GM18909 (cell line): ENCODE results near the gene SUN1.

Experiments
- ATAC-seq: cut with Tn5 transposase; IDR thresholded peaks from one replicate; pipeline ENCODE4 v1.9.1; 2021; ENCODE audit warnings: mild to moderate bottlenecking; ENCODE audit not compliant: unreplicated experiment, poor library complexity

SUN1 gene

GRCh38 chr7:898855-899681, 66.8 kb downstream of the SUN1 start:
- ATAC-seq = no peak

DNA sequence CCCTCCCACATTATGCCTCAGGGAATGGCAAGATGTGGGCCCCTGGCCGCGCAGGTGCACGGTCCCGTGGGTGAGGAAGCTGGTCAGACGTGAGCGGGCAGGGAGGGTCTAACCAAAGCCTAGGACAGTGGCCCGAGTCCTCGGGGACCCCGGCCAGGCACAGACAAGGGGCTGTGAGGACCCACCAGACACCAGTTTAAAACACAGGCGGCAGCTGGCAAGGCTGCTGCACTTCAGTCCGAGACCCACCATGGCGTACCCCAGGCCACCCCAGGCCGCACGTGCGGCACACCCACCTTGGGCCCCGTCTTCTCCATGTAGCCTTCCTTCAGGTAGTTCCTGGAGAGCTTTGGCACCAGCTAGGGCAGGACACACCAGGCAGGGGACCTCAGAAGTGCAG, 67.5 kb downstream of the SUN1 start:
- ATAC-seq = no peak

DNA sequence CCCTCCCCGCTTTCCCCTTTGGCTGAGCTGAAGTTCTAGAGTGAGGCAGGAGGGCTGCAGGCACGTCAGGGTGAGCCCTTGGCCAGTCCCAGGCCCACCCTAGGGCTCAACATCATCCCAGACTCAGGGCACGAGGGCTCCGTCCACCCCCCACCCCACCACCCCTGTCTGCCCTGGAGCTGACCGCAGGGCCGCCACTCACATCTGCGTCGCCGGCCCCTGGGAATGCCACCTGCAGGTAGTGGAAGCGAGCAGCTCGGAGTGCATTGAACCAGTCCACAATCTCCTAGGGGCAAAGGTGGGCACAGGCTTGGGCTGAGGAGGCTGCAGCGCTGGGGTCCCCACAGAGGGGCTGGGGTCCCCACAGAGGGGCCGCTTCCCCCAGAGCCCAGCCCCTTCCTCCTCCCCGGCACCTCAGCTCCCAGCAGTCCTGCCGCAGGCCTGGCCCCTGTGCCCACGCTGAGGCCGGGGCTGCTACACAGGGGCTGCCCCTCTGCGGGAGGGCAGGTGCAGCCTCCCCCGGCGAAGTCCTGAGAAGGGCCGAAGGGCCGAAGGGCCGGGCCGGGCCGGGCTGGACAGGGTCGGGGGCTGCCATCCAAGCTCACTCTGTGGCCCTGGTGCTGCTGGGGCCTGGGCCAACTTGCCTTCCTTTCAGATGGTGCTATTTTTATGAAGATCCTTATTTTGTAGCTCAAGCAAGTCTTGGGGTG, 68.2 kb downstream of the SUN1 start:
- ATAC-seq = no peak

DNA sequence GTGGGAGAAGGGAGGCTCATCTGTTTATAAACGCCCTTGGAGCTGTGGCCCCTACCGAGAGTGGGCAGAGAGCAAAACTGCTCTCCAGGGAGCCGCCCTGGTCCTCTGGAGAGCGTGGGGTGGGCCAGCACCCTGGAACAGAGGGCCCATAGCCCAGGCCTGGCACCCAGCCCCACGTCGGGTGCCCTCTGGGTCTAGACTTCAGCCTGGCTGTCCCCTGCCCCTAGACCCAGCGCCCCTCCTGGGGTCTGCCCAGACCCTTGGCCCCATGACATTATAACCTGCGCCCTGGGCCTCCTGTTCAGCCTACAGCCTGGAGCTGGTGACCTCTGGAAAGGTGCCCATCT, 68.7 kb downstream of the SUN1 start:
- no peak for ATAC-seq

DNA sequence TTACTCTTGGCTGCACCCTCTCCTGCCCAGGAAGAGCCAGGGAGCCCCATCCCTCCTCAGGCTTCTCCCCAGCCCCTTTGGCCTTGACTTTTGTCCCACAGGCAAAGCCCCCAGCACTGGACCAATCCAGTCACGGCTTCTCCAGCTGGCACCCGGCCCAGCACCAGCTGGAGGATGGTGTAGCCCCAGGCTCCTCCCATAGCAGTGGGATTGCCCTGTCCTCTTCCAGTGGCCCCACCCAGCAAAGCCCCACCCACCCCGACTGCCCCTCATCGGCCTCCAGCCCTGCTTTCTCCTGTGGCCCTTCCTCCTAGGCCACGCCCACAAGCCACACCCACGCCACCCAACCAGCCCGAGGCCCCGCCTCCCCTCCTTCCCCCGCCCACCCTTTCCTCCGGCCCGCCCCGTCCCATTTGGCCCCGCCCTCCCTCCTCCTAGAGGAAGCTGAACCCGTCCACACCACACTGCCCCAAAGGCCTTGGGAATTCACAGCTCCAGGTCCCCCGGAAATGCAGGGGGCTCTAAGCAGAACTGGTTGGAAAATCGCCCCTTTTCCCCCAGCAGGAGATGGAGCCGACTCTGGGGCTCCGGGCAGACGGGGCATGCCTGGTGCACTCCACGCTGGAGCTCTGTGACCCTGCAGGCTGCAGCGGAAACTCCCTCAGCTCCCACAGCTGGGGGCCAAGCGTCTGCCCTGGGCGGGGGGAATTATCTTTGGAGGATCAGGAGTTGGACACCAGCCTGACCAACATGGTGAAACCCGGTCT, 69.3 kb downstream of the SUN1 start:
- ATAC-seq = no peak

GRCh38 chr7:902996-903395, 70.7 kb downstream of the SUN1 start:
- no peak for ATAC-seq

GRCh38 chr7:903921-904755, 71.9 kb downstream of the SUN1 start:
- ATAC-seq = no peak

GRCh38 chr7:904847-905246, 72.6 kb downstream of the SUN1 start:
- no peak for ATAC-seq

GRCh38 chr7:906776-907157, 74.5 kb downstream of the SUN1 start:
- no peak for ATAC-seq

DNA sequence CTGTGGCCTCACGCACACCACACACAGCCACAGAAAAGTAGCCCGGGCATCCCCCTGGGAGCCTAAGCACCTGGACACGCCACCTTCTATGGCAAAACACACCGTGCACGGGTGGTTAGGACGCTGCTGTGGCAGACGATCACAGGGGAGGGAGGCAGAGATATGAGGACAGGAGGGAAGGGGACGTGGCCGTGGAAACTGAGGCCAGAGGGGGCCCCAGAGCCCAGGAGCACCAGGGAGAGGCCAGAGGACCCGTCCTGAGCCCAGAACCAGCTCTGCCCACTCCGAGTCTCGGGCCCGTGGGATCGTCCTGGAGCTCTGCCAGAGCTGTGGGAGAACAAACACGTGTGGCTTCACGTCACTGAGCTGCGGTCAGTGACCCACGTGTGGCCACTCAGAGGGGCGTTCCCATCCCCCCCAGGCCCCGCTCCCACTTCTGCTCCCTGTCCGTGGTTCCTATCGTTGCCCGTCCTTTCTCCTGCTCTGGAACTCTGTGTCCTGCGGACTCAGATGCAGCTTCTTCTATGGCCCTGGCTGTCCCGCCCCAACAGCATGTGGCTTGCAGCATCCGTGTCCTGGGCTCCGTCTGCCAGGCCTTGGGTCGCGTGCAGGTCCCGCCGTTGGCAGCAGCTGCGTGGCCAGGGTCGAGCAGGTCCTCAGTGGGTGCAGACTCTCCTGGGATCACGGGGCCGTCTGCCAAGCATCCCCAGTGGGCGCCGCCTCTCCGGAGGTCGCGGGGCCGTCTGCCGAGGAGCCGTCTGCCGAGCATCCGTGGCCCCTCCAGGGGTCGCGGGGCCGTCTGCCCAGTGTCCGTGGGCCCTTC, 75.1 kb downstream of the SUN1 start:
- ATAC-seq = no peak

DNA sequence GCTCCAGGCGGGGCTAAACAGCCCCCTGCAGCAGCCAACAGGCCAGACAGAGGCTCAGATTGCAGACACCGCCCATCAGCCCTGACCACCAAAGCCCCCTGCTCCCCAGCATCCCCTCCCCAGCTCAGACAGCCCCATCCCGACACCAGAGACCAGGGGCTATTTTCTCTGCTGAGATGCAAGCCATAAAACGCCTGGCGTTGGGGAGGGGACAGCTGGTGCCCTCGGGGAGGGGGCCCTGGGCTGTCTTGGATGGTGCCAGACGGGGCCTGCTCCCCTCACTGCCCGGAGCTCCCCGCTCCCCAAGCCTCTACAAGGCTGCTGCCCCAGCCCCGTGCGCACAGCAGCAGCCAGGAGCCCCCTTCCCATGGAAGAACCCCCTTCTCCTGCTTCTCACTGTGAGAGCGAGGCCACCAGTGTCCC, 75.9 kb downstream of the SUN1 start:
- no peak for ATAC-seq

GRCh38 chr7:908591-909357, 76.5 kb downstream of the SUN1 start:
- ATAC-seq = peak; percentile 85

DNA sequence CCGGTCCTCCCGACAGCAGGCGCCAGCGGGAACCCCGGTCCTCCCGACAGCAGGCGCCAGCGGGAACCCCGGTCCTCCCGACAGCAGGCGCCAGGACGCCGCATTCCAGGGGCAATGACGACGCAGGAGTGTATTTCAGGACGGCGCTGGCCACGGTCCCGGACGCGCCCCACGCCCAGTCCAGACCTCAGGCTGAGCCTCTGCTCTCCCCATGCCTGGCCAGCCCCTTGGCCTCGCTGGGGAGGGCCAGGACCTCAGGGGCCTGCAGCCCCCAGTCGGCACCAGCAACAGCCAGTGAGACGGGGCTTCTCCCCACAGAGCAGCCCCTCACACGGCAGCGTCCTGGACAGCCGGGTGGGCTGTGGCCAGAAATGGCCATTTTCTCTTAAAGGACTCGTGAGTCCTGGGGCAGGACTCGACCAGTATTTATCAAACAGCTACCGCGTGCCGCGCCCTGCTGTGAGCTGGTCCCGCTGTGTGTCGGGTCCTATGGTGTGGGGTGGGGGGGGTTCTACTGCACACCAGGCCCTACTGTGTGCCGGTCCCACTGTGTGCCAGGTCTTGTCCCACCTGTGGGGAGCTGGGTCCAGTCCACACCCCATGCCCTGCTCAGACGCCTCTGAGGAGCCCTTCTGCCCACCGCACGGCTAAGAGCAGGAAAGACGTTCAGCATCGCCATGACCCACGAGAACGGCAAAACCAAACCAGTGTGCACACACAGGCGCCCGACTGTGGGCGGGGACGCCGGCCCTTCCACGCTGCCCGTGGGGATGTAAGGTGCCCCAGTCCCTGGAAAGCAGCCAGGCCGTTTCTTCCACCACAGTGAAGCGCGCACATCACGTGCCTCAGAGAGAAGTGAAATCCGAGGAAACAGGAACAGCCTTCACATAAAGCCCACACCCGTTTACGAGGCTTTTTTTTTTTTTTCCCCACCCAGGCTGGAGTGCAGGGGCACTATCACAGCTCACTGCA, 77.4 kb downstream of the SUN1 start:
- ATAC-seq = no peak

GRCh38 chr7:910441-910861, 78.2 kb downstream of the SUN1 start:
- no peak for ATAC-seq

GRCh38 chr7:910931-911431, 78.7 kb downstream of the SUN1 start:
- no peak for ATAC-seq

- ATAC-seq = no peak
Observed at GRCh38 chr7:911791-912480, 79.7 kb downstream of the SUN1 start.
